T-helper 2 cell (primary cell): ENCODE data around the gene KRR1.
"Not testable (repeated sequence)": the region's sequence is repeated elsewhere in the genome, so short reads cannot be mapped to it uniquely, and the experiment has no call there.

Source experiments
- DNase-seq, 5 experiments: peaks; one replicate each; pipeline versions ENCODE4 v3.0.0 to v3.0.0-alpha.2; 2012 to 2022

KRR1 gene

DNA sequence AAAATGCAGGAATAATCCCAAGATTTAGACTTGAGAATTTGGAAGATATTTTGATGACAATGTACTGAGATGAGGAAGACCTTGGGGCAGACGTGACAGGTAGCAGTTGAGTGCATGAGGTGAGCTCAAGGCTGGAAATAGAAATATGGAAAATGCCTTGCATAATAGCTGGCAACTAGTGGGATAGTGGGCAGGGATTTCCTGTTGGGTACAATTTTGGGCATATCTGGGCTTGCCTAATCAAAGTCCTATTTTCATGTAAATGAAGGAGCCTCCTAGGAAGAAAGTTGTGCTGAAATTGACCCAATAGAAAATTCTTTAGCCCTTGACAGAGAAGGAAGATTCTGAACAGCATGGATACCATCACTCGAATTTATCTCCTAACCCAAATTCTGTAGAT, 37.3 kb downstream of the KRR1 start:
- no peak for DNase-seq

DNA sequence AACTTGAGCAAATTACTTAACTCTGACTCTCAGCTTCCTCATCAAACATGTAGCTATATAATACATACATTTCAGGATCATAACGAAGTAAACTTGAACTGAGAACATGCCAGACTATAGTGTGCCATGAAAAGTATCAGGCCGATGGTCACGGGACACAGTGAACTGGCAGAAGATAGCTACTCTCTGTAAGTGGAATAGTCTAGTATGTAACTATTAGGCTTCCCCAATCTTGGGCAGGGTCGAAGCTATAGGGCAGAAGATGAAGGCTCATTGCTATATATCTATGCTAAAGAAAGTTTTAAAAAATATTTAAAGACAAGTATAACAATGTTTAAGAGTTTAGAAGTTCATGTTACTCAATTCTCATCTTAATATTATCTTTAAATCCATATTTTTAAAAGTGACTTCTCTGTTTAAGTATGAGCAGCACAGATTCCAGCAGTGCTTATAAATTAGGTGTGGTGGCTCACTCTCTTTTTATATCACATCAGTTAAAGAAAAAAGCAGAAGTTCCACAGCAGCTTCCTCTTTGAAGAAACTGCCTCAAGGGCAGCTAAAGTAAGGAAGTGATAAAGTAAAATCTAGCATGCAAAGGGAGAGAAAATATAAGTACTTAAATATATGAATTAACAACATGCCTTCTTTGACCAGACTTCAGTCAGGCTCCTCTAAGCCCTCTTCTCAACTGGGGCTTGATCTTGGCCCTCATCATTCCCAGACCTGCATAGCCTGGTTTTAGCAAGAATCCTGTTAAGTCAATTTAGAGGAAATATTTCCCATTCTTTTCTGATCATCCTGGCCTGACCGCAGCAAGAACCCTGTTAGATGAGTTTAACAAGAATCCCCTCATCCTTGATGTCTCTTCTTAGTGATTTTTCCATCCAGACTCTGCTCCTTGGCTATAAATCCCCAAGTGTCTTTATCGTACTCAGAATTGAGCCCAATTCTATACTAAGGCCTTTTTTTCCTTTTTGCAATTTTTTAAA, 39.2 kb downstream of the KRR1 start:
- DNase-seq: no peak

DNA sequence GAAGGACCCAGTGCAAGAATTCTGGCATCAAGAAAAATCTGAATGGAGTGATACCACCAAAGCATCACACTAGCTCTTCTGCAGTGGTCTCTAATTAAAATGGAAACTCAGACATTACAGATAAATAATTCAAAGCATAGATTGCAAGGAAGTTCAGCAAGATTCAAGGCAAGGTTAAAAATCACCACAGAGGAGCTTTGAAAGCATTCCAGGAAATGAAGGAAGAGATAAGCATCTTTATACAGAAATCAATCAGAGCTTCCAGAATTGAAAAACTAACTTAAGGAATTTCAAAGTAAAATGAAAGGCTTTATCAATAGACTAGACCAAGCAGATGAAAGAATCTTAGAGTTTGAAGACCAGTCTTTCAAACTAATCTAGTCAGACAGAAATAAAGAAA, 51.2 kb downstream of the KRR1 start:
- DNase-seq: no peak

DNA sequence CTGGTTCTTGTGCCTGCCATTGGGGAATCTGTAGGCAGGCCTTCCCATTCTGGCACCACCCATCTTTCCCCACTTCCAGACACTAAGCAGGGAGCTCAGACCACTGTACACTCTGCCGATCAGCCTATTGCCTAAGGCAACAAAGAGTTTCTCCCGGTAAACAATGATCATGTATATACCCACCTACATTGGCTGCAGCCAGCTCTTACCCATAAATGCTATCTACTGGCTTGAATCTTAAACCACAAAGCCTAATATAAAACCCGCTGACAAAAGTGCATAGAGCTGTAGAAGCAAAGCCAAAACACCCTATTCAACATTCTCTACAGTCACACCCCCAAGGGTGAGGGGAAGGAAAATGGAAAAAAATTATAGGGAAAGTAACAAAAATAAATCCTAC, 51.7 kb downstream of the KRR1 start:
- peak in 1 of 5 experiments; percentile 26 for DNase-seq

DNA sequence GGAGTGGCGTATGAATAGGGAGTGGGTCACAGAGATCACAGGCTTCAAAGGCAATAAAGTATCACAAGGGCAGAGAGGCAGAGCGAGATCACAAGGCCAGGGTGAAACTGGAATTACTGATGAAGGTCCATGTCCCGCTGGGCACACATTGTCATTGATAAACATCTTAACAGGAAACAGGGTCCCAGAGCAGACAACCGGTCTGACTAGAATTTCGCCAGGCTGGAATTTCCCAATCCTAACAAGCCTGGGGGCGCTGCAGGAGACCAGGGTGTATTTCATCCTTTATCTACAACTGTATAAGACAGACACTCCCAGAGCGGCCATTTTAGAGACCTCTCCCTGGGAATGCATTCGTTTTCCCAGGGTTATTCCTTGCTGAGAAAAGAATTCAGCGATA, 53.5 kb downstream of the KRR1 start:
- DNase-seq: not testable (repeated sequence)

DNA sequence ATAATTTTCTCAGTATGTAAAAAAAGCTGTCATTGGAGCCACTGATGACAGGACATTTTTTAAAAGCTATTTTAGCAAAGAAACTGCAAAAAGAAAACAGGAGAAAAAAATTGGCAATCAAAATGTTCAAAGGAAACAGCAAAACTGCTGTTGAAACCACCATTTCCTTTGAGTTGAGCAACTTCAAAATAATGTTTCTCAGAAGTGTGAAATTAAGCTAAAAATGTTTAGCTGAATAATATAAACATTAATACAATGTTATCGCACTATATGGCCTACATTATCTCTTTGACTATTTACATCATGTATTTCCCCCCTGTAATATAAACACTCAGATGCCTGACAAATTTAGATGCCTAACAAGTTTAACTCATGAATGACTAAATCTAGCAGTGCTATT, 54.2 kb downstream of the KRR1 start:
- peak in 1 of 5 experiments; percentile 56 for DNase-seq

DNA sequence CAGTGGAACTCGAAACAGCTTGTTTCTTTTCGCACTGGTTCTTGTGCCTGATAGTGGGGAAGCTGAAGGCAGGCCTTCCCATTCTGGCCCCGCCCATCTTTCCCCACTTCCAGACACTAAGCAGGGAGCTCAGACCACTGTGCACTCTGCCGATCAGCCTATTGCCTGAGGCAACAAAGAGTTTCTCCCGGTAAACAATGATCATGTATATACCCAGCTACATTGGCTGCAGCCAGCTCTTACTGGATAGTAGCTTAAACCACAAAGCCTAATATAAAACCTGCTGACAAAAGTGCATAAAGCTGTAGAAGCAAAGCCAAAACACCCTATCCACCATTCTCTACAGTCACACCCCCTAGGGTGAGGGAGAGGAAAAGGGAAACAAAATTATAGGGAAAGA, 55.6 kb downstream of the KRR1 start:
- no peak for DNase-seq

DNA sequence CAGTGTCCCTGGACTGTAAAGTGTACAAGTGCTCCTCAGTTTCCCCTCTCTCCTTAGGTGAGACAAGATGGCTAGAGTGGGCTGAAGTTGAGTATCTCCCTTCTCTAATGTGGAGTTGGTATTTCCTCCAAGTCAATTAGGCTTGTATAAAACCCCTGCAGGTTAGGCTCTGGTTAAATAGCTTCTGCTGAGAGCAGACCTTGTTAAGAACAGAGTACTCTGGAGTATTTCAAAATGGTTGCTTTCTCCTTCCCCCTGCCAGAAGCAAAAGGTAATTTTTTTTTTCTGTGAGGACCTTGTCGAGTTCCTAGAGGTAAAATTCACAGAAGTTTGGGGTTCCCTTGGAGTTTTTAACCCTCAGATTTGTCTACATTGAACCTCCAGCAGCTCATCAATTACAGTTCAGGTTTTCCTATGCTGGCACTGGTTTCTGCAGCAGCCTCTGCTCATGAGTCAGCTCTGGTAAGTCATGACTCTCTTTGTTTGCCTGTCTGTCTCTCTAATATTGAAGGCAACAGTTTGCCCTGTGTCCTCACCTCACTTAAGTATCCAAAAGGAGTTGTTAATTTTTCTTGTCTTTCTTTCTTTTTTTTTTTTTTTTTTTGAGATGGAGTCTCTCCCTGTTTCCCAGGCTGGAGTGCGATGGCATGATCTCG, 58.6 kb downstream of the KRR1 start:
- no peak for DNase-seq

DNA sequence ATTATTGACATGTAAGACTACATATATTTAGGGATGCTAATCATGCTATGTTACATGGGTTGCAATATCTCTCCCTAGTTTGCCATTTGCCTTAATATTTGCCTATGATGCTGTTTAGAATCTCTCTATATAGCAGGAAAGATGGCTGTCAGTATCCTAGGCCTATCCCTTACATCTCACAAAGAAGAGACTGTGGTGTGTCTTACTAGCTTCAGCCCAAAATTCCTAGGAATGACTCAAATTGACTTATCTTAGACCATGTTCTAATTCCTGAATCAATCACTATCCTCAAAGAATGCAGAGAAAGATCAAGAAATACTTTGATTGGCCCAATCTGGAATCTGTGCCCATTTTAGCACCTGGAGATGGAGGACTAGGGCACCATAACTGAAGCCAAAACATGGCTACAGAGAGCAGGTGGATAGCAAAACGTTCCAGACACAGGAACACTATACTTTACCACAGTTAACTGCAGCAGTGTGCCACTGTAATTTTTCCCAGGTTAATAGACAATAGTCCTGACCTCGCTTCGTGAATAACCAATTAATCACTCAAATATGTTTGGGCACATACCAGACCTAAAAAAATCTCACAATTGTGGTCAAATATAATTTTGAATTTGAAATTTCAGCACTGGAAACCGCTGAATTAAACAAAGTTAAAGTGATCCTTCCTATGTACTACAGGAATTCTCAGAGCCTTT, 63.6 kb downstream of the KRR1 start:
- DNase-seq: no peak

DNA sequence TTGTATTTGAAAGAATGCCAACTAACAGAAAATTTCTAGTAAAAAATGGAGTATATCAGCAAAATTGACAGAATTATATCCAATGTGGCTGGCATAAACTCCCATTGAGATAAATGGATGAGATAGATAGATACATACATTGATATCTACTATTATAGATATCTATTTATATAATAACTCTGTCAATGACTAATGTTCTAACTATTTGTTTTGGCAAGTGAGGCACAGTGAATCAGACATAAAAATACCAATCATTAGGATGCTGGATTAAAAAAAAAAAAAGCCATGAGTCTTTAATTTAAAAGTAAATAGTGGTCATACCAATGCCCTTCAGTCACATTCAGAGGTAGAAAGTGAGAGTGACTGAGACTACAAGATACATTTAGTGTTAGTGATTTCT, 64.6 kb downstream of the KRR1 start:
- DNase-seq: no peak

DNA sequence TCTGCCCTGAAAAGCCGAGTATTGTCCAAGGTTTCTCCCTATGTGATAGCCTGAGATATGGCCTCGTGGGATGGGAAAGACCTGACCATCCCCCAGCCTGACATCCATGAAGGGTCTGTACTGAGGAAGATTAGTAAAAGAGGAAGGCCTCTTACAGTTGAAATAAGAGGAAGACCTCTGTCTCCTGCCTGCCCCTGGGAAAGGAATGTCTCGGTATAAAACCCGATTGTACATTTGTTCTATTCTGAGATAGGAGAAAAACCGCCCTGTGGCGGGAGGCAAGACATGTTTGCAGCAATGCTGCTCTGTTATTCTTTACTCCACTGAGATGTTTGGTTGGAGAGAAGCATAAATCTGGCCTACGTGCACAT, 66.3 kb downstream of the KRR1 start:
- not testable (repeated sequence) for DNase-seq

DNA sequence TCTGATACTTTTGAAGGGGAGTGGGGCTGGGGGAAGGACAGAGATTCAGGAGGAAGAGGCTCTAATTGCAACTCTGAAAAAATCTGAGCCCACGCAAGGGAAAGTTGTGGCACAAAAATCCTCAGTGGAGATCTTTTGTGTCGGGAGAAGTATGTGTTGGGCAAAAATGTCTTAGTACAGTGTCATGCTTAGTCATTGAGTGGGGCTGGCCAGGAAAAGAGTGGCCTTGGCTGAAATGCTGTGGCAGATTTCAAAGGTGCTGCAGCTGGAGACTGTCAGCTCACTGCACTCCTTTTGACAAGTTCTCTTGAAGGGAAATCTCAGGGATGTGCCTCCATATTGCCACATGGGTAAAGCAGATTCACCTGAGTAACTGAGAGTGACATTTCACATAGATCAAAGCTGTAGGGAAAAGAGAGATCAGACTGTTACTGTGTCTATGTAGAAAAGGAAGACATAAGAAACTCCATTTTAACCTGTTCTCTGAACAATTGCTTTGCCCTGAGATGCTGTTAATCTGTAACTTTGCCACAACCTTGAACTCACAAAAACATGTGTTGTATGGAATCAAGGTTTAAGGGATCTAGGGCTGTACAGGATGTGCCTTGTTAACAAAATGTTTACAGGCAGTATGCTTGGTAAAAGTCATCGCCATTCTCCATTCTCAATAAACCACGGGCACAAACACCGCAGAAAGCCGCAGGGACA, 66.8 kb downstream of the KRR1 start:
- DNase-seq: no peak

DNA sequence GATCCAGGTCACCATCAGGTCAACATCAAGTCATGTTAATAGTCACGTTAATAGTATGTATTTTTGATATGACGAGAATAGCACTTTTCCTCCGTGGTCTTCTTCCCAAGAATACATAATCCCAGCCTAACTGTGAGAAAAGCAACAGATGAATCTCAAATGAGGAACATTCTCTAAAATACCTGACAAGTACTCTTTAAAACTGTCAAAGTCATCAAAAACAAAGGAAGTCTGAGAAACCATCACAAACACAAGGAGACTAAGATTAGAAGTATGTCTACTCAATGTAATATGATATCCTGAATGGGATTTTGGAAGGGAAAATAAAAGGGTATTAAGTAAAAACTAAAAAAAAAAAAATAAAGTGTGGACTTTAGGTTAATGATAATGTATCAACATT, 67.7 kb downstream of the KRR1 start:
- no peak for DNase-seq

DNA sequence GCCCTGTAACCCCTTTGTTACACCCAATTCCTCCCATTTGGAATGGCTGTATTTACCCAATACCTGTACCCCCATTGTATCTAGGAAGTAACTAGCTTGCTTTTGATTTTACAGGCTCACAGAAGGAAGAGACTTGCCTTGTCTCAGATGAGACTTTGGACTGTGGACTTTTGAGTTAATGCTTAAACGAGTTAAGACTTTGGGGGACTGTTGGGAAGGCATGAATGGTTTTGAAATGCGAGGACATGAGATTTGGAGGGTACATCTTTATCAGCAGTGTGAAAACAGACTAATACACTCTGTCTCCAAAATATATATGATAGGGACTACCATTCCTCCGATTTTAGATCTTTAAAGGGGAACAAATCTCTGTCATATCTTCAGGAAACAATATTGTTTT, 69.0 kb downstream of the KRR1 start:
- DNase-seq: not testable (repeated sequence)

DNA sequence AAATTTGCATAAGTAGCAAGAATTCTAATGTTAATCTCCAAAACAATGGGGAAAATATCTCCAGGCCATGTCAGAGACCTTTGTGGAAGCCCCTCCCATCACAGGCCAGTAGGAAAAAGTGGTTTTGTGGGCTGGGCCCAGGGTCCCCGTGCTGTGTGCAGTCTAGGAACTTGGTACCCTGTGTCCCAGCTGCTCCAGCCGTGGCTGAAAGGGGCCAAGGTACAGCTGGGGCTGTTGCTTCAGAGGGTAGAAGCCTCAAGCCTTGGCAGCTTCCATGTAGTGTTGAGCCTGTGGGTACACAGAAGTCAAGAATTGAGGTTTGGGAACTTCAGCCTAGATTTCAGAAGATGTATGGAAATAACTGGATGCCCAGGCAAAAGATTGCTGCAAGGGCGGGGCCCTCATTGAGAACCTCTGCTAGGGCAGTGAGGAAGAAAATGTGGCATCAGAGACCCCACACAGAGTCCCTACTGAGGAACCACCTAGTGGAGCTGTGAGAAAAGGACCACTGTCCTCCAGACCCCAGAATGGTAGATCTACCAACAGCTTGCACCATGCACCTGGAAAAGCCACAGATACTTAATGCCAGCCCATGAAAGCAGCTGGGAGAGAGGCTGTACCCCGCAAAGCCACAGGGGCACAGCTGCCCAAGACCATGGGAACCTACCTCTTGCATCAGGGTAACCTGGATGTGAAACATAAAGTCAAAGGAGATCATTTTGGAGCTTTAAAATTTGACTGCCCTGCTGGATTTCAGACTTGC, 69.5 kb downstream of the KRR1 start:
- not testable (repeated sequence) for DNase-seq
